ENCODE data around the gene ISM1. TPM values are rescaled to one million over a fixed set of nuclear protein-coding genes. Genes with fewer than 3 reads are reported as not detected.

Gene ISM1
- total RNA-seq, 1 experiment from 2014 or later, result not detected

DNA sequence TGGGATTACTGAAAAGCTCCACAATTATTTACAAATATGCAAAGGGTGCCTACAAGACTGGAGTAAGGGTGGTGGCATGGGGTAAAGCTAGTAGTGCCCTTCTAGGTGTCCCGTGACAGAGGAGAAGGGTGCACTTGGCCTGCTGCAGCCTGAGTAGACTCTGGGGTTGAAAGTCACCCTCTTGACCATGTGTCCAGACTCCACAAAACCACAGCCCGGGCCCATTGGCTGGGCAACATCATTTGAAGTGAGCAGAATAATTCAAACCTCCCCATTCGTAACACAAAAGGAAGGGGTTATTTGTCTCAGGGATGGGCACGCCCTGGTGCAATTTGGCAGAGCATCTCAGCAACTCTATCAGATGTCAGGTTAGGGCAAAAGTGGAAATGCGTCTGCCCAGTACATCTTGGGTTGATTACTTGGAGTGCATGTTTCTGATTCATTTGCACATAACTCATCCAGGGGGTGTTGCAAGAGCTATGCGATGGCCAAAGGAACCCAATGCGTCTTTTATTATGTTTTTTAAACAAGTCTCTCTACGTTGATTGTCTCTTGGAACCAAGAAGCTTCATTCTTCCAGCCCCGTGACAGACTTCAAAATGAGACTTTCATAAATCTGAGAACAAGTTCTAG, 56.7 kb downstream of the ISM1 start:
- intact Hi-C loops (cut with micrococcal nuclease; ENCODE audit: unreplicated experiment), result no loop called here
- CTCF ChIA-PET, result interaction anchor here (0.8 kb wide), 1 partner anchor 18 kb away, joined by 3 read pairs; no protein-coding TSS in a partner anchor

DNA sequence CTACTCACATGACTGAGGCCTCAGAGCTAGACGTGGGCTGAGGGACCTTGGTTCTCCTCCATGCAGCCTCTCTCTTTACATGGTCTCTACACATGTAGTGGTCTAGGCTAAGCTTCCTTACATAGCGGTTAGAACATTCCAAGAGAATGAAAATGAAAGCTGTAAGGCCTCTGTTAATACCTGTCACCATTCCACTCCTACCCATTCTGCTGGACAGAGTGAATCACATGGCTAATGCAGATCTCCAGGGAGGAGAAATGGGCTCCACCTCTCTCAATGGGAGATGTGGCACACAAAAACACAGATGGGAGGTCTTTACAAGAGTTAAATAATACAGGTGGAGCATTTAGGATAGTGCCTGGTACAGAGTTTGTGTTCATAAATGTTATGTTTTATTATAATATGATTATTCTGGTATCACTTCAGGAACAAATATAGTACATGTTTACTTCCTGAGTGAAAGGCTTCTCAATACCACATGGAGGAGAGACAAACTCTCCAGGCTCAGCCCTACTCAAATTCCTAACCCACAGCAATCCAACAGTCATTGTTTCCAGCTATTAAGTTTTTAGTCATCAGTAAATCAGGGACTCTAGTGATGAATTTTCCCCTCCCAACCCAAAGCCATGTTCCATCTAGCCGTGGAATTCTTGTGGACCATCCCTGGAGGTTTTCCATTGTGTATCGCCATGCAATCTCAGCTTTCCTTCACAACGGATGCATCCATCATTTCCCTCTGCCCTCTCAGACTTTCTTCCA, 57.9 kb downstream of the ISM1 start:
- Mint-ChIP-seq H3K27me3 (ENCODE audit: unreplicated experiment) (no peaks in the 10 kb centered on the region), H3K27ac (ENCODE audit: unreplicated experiment) (no peak overlapping the region), H3K4me1 (ENCODE audit: low read depth, unreplicated experiment) (no peaks in the 10 kb centered on the region), H3K9me3 (ENCODE audit: low read depth, unreplicated experiment) (no peaks in the 10 kb centered on the region), H3K4me3 (ENCODE audit: low read depth, unreplicated experiment) (no peak overlapping the region), H3K36me3 (ENCODE audit: insufficient read depth, unreplicated experiment) (no peaks in the 10 kb centered on the region)
- no TSS peak for BruUV-seq (replicated peaks)
- DNase-seq, result no peak
- no peak for TF ChIP-seq CTCF (IDR thresholded peaks at IDR 0.05; ENCODE audit: unreplicated experiment)
- CTCF ChIA-PET, result no interaction called here
- intact Hi-C loops (cut with micrococcal nuclease; ENCODE audit: unreplicated experiment), result no loop called here

More for the DNA sequence above, 56.7 kb downstream of the ISM1 start:
- TF ChIP-seq CTCF (IDR thresholded peaks at IDR 0.05; ENCODE audit: unreplicated experiment), result no peak
- Mint-ChIP-seq H3K27me3 (ENCODE audit: unreplicated experiment) (no peaks in the 10 kb centered on the region), H3K27ac (ENCODE audit: unreplicated experiment) (no peak overlapping the region), H3K9me3 (ENCODE audit: low read depth, unreplicated experiment) (no peaks in the 10 kb centered on the region), H3K4me3 (ENCODE audit: low read depth, unreplicated experiment) (no peak overlapping the region), H3K36me3 (ENCODE audit: insufficient read depth, unreplicated experiment) (no peaks in the 10 kb centered on the region), H3K4me1 (ENCODE audit: low read depth, unreplicated experiment) (no peaks in the 10 kb centered on the region)
- no TSS peak for BruUV-seq (replicated peaks)
- DNase-seq, result no peak

GRCh38 chr20:13280609-13281324, 59.7 kb downstream of the ISM1 start:
- Mint-ChIP-seq H3K36me3 (ENCODE audit: insufficient read depth, unreplicated experiment) (no peaks in the 10 kb centered on the region), H3K27me3 (ENCODE audit: unreplicated experiment) (no peaks in the 10 kb centered on the region), H3K4me1 (ENCODE audit: low read depth, unreplicated experiment) (no peaks in the 10 kb centered on the region), H3K27ac (ENCODE audit: unreplicated experiment) (no peak overlapping the region), H3K4me3 (ENCODE audit: low read depth, unreplicated experiment) (no peak overlapping the region), H3K9me3 (ENCODE audit: low read depth, unreplicated experiment) (no peaks in the 10 kb centered on the region)
- CTCF ChIA-PET, result interaction anchor here (0.6 kb wide), 1 partner anchor 1621 kb away, joined by 6 read pairs; no protein-coding TSS in a partner anchor
- intact Hi-C loops (cut with micrococcal nuclease; ENCODE audit: unreplicated experiment), result no loop called here
- DNase-seq, result no peak
- TF ChIP-seq CTCF (IDR thresholded peaks at IDR 0.05; ENCODE audit: unreplicated experiment), result no peak
- BruUV-seq (replicated peaks), result no TSS peak

DNA sequence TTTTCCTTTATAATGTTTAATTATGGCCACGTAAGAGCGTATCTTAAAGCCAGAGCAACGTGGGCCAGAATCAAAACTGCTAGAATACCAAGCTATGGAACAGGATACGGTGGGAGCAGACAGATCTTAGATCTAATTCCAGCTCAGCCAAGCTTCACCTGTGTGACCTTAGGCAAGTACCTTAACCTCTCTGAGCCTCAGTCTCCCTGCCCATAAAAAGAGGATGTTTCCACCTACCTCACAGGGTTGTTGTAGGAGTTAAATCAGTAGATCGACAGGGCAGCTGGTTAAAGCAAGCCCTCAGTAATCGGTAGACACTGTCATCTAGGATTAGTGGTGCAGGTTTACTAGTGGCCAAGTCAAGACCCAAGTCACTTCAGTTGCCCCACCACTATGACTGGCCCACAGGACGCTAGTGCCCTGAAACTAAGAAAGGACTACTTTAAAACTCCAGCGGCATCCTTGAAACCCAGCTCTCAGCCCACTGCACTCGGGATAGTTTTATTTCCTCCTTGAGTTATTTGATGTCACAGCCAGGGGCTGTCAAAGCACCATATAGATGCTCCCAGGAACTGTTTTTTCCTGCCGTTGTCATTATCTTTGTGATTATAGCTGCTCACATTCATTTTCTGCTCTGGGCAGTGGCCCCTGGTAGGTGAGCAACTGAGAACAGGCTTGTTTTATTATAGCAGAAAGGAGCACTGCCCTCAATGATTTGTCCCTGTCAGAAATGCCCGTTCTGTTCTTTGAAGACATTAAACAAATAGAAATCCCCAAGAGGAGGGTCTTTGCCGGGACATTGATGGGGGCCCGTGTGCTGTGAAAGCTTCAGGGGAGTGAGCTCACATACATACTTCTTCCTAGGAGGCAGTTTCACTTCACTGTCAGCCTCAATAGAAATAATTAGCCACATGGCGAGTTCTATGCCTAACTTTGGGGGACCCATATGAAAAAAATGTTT, 63.1 kb downstream of the ISM1 start:
- CTCF ChIA-PET, result interaction anchor here (1.1 kb wide), 1 partner anchor 18 kb away, joined by 3 read pairs; no protein-coding TSS in a partner anchor

More for the DNA sequence above, 63.1 kb downstream of the ISM1 start:
- Mint-ChIP-seq H3K36me3 (ENCODE audit: insufficient read depth, unreplicated experiment) (no peaks in the 10 kb centered on the region), H3K4me3 (ENCODE audit: low read depth, unreplicated experiment) (no peak overlapping the region), H3K27ac (ENCODE audit: unreplicated experiment) (no peak overlapping the region), H3K4me1 (ENCODE audit: low read depth, unreplicated experiment) (no peaks in the 10 kb centered on the region), H3K27me3 (ENCODE audit: unreplicated experiment) (no peaks in the 10 kb centered on the region), H3K9me3 (ENCODE audit: low read depth, unreplicated experiment) (no peaks in the 10 kb centered on the region)
- no peak for DNase-seq
- no TSS peak for BruUV-seq (replicated peaks)
- no peak for TF ChIP-seq CTCF (IDR thresholded peaks at IDR 0.05; ENCODE audit: unreplicated experiment)
- intact Hi-C loops (cut with micrococcal nuclease; ENCODE audit: unreplicated experiment), result no loop called here
